Measurements from ENCODE around the gene EPYC. TPM values are rescaled to one million over a fixed set of nuclear protein-coding genes. Genes with fewer than 3 reads are reported as not detected.
"Not testable (repeated sequence)": the region's sequence is repeated elsewhere in the genome, so short reads cannot be mapped to it uniquely, and the experiment has no call there.

Gene EPYC
- total RNA-seq, 4 donors from 2014 or later, result not detected

DNA sequence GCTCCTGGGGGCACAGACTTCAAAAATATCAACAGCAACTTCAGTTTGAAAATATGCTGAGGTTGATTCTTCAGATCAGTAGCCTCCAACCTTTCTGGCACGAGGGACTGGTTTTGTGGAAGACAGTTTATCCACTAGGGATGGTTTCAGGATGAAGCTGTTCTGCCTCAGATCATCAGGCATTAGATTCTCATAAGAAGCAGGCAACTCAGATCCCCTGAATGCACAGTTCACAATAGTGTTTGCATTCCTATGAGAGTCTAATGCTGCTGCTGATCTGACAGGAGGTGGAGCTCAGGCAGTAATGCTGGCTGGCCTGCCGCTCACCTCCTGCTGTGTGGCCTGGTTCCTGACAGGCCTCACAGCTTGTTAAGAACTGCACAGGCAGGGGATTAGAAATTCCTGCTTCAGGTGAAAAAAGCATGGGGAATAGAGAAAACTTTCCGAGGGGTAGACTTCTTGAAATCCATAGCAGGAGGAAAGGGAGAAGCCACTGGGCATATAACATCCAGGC lies 12.8 kb downstream of the EPYC start:
- no peaks in the 10 kb centered on the region for H3K27me3 ChIP-seq
- WGBS, 2 donors, result 76 to 80% methylated on average over 3 of the region's 3 CpGs
- no peaks in the 10 kb centered on the region for H3K9me3 ChIP-seq
- DNase-seq (ENCODE audit: low spot score in 2 of 2), result no peak
- H3K4me3 ChIP-seq, result no peak overlapping the region
- TF ChIP-seq, protein P1, sequence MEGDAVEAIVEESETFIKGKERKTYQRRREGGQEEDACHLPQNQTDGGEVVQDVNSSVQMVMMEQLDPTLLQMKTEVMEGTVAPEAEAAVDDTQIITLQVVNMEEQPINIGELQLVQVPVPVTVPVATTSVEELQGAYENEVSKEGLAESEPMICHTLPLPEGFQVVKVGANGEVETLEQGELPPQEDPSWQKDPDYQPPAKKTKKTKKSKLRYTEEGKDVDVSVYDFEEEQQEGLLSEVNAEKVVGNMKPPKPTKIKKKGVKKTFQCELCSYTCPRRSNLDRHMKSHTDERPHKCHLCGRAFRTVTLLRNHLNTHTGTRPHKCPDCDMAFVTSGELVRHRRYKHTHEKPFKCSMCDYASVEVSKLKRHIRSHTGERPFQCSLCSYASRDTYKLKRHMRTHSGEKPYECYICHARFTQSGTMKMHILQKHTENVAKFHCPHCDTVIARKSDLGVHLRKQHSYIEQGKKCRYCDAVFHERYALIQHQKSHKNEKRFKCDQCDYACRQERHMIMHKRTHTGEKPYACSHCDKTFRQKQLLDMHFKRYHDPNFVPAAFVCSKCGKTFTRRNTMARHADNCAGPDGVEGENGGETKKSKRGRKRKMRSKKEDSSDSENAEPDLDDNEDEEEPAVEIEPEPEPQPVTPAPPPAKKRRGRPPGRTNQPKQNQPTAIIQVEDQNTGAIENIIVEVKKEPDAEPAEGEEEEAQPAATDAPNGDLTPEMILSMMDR (IDR thresholded peaks at IDR 0.05), result no peak
- no peak for TF ChIP-seq EP300 (IDR thresholded peaks at IDR 0.05)
- no peak for TF ChIP-seq POLR2A (IDR thresholded peaks at IDR 0.05)
- peaks cover 0 to 3% (median 0%) of the 10 kb centered on the region in 4 donors for H3K4me1 ChIP-seq
- H3K27ac ChIP-seq, result no peak overlapping the region
- no peaks in the 10 kb centered on the region for H3K36me3 ChIP-seq

DNA sequence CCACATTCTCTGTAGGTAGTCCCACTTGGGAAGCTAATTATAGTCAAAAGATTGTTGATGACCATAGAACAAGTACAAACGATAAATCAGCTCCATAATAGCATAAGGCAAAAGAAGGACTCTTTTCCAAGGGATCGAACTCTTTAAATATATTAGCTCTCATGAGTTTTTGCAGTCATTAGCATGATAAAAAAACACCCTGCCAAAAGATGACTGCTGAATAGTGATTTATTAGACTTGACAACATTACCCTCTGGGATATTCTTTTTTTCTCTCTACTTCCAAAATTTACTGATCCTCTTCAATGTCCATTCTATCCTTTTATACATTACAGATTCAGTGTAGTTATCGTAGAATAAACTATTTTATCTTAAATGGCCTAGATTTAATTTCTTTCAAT lies 14.2 kb downstream of the EPYC start:
- H3K27ac ChIP-seq, result no peak overlapping the region
- WGBS, 2 donors, result 48 to 61% methylated on average over 3 of the region's 3 CpGs

DNA sequence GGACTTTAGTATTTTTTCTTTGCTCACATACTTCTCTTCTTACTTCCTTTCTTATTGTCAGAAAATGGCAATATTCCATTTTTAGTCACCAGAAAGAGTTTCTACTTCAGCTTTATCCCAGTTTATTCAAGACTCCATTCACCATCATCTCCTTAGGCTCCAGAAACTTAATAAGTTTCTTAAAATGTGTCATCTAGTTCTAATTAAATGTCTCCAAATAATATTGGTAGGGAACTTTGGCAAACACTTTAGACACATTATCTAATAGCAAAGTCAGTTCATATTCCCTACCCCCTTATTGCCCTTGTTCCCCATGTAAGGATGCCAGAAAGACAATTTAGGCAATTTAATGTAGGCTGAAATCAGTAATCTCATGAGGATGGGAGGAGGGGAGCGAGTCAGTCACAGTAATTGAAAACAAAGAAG lies 15.1 kb downstream of the EPYC start:
- H3K36me3 ChIP-seq, result no peaks in the 10 kb centered on the region
- H3K27ac ChIP-seq, result peak overlapping the region in 1 of 4 donors; percentile 22
- no peak for DNase-seq (ENCODE audit: low spot score in 2 of 2)
- H3K4me1 ChIP-seq, result no peaks in the 10 kb centered on the region
- peaks cover 0 to 7% (median 0%) of the 10 kb centered on the region in 4 donors for H3K9me3 ChIP-seq
- H3K4me3 ChIP-seq, result no peak overlapping the region
- peak in 1 of 2 donors; percentile 35 for TF ChIP-seq EP300 (IDR thresholded peaks at IDR 0.05)
- TF ChIP-seq, protein P1 (IDR thresholded peaks at IDR 0.05), result no peak
- no peaks in the 10 kb centered on the region for H3K27me3 ChIP-seq
- 61 to 74% methylated on average over 1 of the region's 1 CpG for WGBS, 2 donors

More for the DNA sequence above, 14.2 kb downstream of the EPYC start:
- TF ChIP-seq EP300 (IDR thresholded peaks at IDR 0.05), result no peak
- TF ChIP-seq, protein P1 (IDR thresholded peaks at IDR 0.05), result no peak
- TF ChIP-seq POLR2A (IDR thresholded peaks at IDR 0.05), result no peak
- no peaks in the 10 kb centered on the region for H3K36me3 ChIP-seq
- no peak for DNase-seq (ENCODE audit: low spot score in 2 of 2)
- H3K4me1 ChIP-seq, result peaks cover 0 to 3% (median 0%) of the 10 kb centered on the region in 4 donors
- no peak overlapping the region for H3K4me3 ChIP-seq
- no peaks in the 10 kb centered on the region for H3K27me3 ChIP-seq
- H3K9me3 ChIP-seq, result peaks cover 0 to 7% (median 0%) of the 10 kb centered on the region in 4 donors

DNA sequence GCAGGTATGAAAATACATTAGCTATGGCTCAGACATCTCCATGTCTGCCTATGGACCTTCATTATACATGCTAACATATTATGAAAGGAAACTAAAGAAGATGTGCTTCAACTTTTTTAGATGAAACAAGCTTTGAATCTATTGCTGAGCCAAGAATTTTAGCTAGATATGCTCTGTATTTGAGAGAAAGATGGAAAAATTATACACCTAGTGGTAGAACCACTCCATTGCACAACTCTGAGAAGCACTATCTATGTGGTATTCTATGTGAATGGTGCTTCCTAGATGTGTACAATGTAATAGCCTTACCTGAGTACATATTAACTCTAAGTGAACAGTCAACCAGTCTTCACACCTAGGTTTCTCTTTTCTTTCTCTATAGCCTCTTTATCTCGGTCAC lies 17.3 kb downstream of the EPYC start:
- Histone ChIP-seq H3K4me1 (no peaks in the 10 kb centered on the region), H3K36me3 (no peaks in the 10 kb centered on the region), H3K4me3 (no peak overlapping the region), H3K27me3 (no peaks in the 10 kb centered on the region), H3K9me3 (peaks cover 0 to 7% (median 0%) of the 10 kb centered on the region in 4 donors), H3K27ac (no peak overlapping the region)
- TF ChIP-seq EP300 (IDR thresholded peaks at IDR 0.05) (no peak), POLR2A (IDR thresholded peaks at IDR 0.05) (no peak)
- TF ChIP-seq, protein P1 (IDR thresholded peaks at IDR 0.05), result no peak
- no peak for DNase-seq (ENCODE audit: low spot score in 2 of 2)
- WGBS, 2 donors, result 89 to 98% methylated on average over 1 of the region's 1 CpG

DNA sequence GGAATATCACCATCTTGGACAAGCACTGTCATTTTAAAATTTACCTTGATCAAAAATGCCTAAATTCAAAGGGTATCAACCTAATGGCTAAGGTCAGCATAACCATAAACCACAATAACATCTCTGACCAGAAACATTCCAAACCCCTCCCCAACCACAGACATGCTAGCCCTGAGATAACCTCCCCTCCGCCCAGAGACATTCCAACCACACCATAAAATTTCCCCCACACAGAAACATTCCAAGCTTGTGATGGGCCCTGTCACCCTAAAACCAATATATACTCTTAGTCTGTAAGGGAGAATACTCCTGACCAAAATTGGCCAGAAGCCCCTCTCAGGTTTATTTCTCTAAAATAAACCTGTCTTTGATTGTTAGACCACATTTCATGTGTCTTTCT lies 17.7 kb downstream of the EPYC start:
- DNase-seq (ENCODE audit: low spot score in 2 of 2), result no peak
- no peaks in the 10 kb centered on the region for H3K4me1 ChIP-seq
- H3K9me3 ChIP-seq, result peaks cover 0 to 7% (median 0%) of the 10 kb centered on the region in 4 donors
- WGBS, 2 donors, result 89 to 90% methylated on average over 1 of the region's 1 CpG
- H3K27me3 ChIP-seq, result no peaks in the 10 kb centered on the region
- H3K4me3 ChIP-seq, result no peak overlapping the region
- no peaks in the 10 kb centered on the region for H3K36me3 ChIP-seq
- TF ChIP-seq EP300 (IDR thresholded peaks at IDR 0.05) (no peak), POLR2A (IDR thresholded peaks at IDR 0.05) (no peak)
- TF ChIP-seq, protein P1 (IDR thresholded peaks at IDR 0.05), result no peak
- no peak overlapping the region for H3K27ac ChIP-seq

DNA sequence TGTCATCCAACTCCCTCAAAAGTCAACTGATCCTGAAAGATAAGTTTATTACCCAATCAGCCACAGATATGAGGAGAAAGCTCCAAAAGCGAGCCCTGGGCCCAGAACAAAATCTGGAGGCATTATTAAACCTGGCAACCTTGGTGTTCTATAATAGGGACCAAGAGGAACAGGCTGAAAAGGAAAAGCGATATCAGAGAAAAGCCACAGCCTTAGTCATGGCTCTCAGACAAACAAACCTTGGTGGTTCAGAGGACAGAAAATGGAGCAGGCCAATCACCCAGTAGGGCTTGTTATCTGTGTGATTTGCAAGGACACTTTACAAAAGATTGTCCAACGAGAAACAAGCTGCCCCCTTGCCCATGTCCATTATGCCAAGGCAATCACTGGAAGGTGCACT lies 19.4 kb downstream of the EPYC start:
- H3K9me3 ChIP-seq; H3K36me3 ChIP-seq; H3K27ac ChIP-seq; H3K4me3 ChIP-seq; DNase-seq (ENCODE audit: low spot score in 2 of 2); H3K4me1 ChIP-seq; H3K27me3 ChIP-seq: not testable (repeated sequence)
- 87 to 91% methylated on average over 3 of the region's 3 CpGs for WGBS, 2 donors
